H1 (cell line): Measurements from ENCODE around the gene SLC35F1. TPM values are rescaled to one million over a fixed set of nuclear protein-coding genes. Genes with fewer than 3 reads are reported as not detected.

ENCODE experiments used
- CTCF ChIA-PET: fragments of 300-600 bp; sonication (Branson Sonifier 250); formaldehyde crosslinking; loops from one replicate; lab custom pipeline; 2021; ENCODE audit not compliant: partially characterized antibody; lab: Charles Lee
- POLR2A ChIA-PET: fragments of 300-600 bp; sonication (Branson Sonifier 250); formaldehyde crosslinking; loops from one replicate; lab custom pipeline; 2021; ENCODE audit warnings: inconsistent platforms; ENCODE audit not compliant: partially characterized antibody; lab: Charles Lee
- DNase-seq, 2 experiments: peaks; one replicate each; pipeline versions ENCODE4 v3.0.0 to v3.0.0-alpha.2; 2010 to 2022; ENCODE audit warnings: low spot score in 2 of 2, low read depth in 1 of 2, mixed read lengths in 1 of 2
- FAIRE-seq: peaks from 2 replicates; lab custom pipeline; 2011; peaks lifted over from hg19 to GRCh38; lab: Jason Lieb, UNC
- H2AFZ ChIP-seq: 2 replicates; pipeline ENCODE4 v1.8.1; 2012; ENCODE audit warnings: low read length, inconsistent platforms
- H2AK5ac ChIP-seq: 2 replicates; pipeline ENCODE4 v1.6.1; 2013; ENCODE audit warnings: low read depth, low read length
- H2BK120ac ChIP-seq: replicated peaks from 2 replicates; pipeline ENCODE3; 2013; ENCODE audit warnings: low read depth, low read length, inconsistent platforms
- H2BK12ac ChIP-seq: 2 replicates; pipeline ENCODE4 v1.6.1; 2013; ENCODE audit warnings: low read depth, low read length
- H2BK15ac ChIP-seq: 2 replicates; pipeline ENCODE4 v1.6.1; 2013; ENCODE audit warnings: low read length
- H2BK20ac ChIP-seq: 2 replicates; pipeline ENCODE4 v1.6.1; 2013; ENCODE audit warnings: low read length
- H2BK5ac ChIP-seq: 2 replicates; pipeline ENCODE4 v1.6.1; 2013; ENCODE audit warnings: low read depth, low read length
- H3K14ac ChIP-seq: 2 replicates; pipeline ENCODE4 v1.6.1; 2013; ENCODE audit warnings: inconsistent platforms; ENCODE audit not compliant: insufficient read length
- H3K18ac ChIP-seq: 2 replicates; pipeline ENCODE4 v1.6.1; 2013; ENCODE audit warnings: low read length; ENCODE audit errors: extremely low read depth
- H3K23ac ChIP-seq: 2 replicates; pipeline ENCODE4 v1.6.1; 2013; ENCODE audit warnings: inconsistent platforms; ENCODE audit not compliant: insufficient read length
- H3K23me2 ChIP-seq: 2 replicates; pipeline ENCODE4 v1.6.1; 2013; ENCODE audit warnings: low read depth, low read length
- H3K27ac ChIP-seq: 2 replicates; pipeline ENCODE4 v1.6.1; 2011; ENCODE audit warnings: low read depth, low read length, inconsistent platforms
- H3K27me3 ChIP-seq, 4 experiments: replicated peaks in 1 of 4; 1 replicate in 1 of 4; 2 replicates in 3 of 4; pipeline versions ENCODE4 v1.6.1 to v1.8.1; 2011 to 2013; ENCODE audit warnings: low read length in 3 of 4, mild to moderate bottlenecking in 3 of 4, inconsistent platforms in 2 of 4, mixed read lengths in 2 of 4, moderate library complexity in 1 of 4; ENCODE audit not compliant: control insufficient read depth in 3 of 4, insufficient read depth in 3 of 4; ENCODE audit errors: extremely low read depth in 1 of 4
- H3K36me3 ChIP-seq, 4 experiments: 2 replicates each; pipeline versions ENCODE4 v1.6.1 to v1.8.1; 2011 to 2013; ENCODE audit warnings: mild to moderate bottlenecking in 4 of 4, low read length in 3 of 4, moderate library complexity in 2 of 4, control low read depth in 1 of 4, inconsistent platforms in 1 of 4; ENCODE audit not compliant: insufficient read depth in 4 of 4, control insufficient read depth in 2 of 4
- H3K4ac ChIP-seq: replicated peaks from 2 replicates; pipeline ENCODE3; 2013; ENCODE audit warnings: low read length, low read depth, mixed read lengths, inconsistent platforms; ENCODE audit not compliant: insufficient read length
- H3K4me1 ChIP-seq, 4 experiments: replicated peaks in 1 of 4; 1 replicate in 1 of 4; 2 replicates in 3 of 4; pipeline versions ENCODE4 v1.6.1 to v1.8.1; 2011 to 2013; ENCODE audit warnings: low read length in 3 of 4, inconsistent platforms in 2 of 4, mixed read lengths in 1 of 4; ENCODE audit not compliant: insufficient read depth in 4 of 4, control insufficient read depth in 3 of 4
- H3K4me2 ChIP-seq, 2 experiments: 2 replicates each; pipeline versions ENCODE4 v1.6.1 to v1.8.1; 2011 to 2013; ENCODE audit warnings: low read depth in 2 of 2, low read length in 2 of 2, control low read depth in 1 of 2, inconsistent platforms in 1 of 2, mild to moderate bottlenecking in 1 of 2; ENCODE audit not compliant: insufficient read depth in 1 of 2
- H3K4me3 ChIP-seq, 4 experiments: fragments of 200-600, 300-600 bp in 1 of 4; sonication (generic), shearing (Covaris generic), sonication (Bioruptor Twin) in 1 of 4; 2 replicates each; pipeline versions ENCODE4 v1.5.1 to v1.8.1; 2011 to 2016; ENCODE audit warnings: low read length in 4 of 4, low read depth in 3 of 4, control low read depth in 2 of 4, inconsistent platforms in 2 of 4, mild to moderate bottlenecking in 2 of 4, mixed read lengths in 1 of 4, moderate library complexity in 1 of 4; ENCODE audit not compliant: insufficient read depth in 2 of 4; ENCODE audit errors: extremely low read depth in 1 of 4
- H3K56ac ChIP-seq: replicated peaks from 2 replicates; pipeline ENCODE3; 2013; ENCODE audit warnings: low read depth, mild to moderate bottlenecking, mixed read lengths, low read length, inconsistent platforms; ENCODE audit not compliant: insufficient read length
- H3K79me1 ChIP-seq: 2 replicates; pipeline ENCODE4 v1.6.1; 2013; ENCODE audit warnings: low read depth, low read length, control low read depth
- H3K79me2 ChIP-seq, 2 experiments: 2 replicates each; pipeline versions ENCODE4 v1.6.1 to v1.8.1; 2012 to 2013; ENCODE audit warnings: low read length in 2 of 2, mild to moderate bottlenecking in 2 of 2, inconsistent platforms in 1 of 2; ENCODE audit not compliant: insufficient read depth in 2 of 2, control insufficient read depth in 1 of 2
- H3K9ac ChIP-seq, 4 experiments: replicated peaks in 1 of 4; 1 replicate in 1 of 4; 2 replicates in 3 of 4; pipeline versions ENCODE4 v1.6.1 to v1.8.1; 2011 to 2013; ENCODE audit warnings: low read depth in 3 of 4, low read length in 3 of 4, control low read depth in 2 of 4, mild to moderate bottlenecking in 2 of 4, moderate library complexity in 2 of 4, inconsistent platforms in 1 of 4; ENCODE audit errors: extremely low read depth in 1 of 4
- H3K9me3 ChIP-seq, 2 experiments: 2 replicates each; pipeline versions ENCODE4 v1.6.1 to v1.8.1; 2012 to 2013; ENCODE audit warnings: mild to moderate bottlenecking in 2 of 2, moderate library complexity in 2 of 2, control low read depth in 1 of 2, inconsistent platforms in 1 of 2, low read depth in 1 of 2, low read length in 1 of 2, mixed read lengths in 1 of 2; ENCODE audit not compliant: insufficient read depth in 2 of 2
- H4K20me1 ChIP-seq, 2 experiments: replicated peaks in 1 of 2; 2 replicates each; pipeline versions ENCODE3 to v1.8.1; 2011 to 2013; ENCODE audit warnings: inconsistent platforms in 2 of 2, low read length in 2 of 2, mild to moderate bottlenecking in 1 of 2; ENCODE audit not compliant: insufficient read depth in 2 of 2, control insufficient read depth in 1 of 2
- H4K5ac ChIP-seq: 2 replicates; pipeline ENCODE4 v1.6.1; 2013; ENCODE audit warnings: low read length, low read depth, mixed read lengths, inconsistent platforms; ENCODE audit not compliant: insufficient read length
- H4K8ac ChIP-seq: 2 replicates; pipeline ENCODE4 v1.8.0; 2013; ENCODE audit warnings: mild to moderate bottlenecking, moderate library complexity, low read length, inconsistent platforms; ENCODE audit not compliant: insufficient read depth; ENCODE audit errors: extremely low read depth
- H4K91ac ChIP-seq: replicated peaks from 2 replicates; pipeline ENCODE3; 2013; ENCODE audit warnings: low read length, mixed read lengths, inconsistent platforms; ENCODE audit not compliant: insufficient read length
- CBX8 ChIP-seq: fragments of 300-800, 300-1000 bp; sonication (generic); IDR thresholded peaks from 2 replicates; pipeline ENCODE4 v1.7.1; 2016; ENCODE audit warnings: low read depth, low read length, borderline replicate concordance
- EP300 ChIP-seq, 2 experiments: IDR thresholded peaks; 1 replicate in 1 of 2; 2 replicates in 1 of 2; pipeline ENCODE4 v1.6.1; 2011 to 2012; ENCODE audit warnings: low read depth in 2 of 2, low read length in 2 of 2, mild to moderate bottlenecking in 2 of 2, borderline replicate concordance in 1 of 2, inconsistent platforms in 1 of 2, moderate library complexity in 1 of 2
- RXRA ChIP-seq: IDR thresholded peaks from 2 replicates; pipeline ENCODE4 v1.6.1; 2011; ENCODE audit warnings: low read depth, mild to moderate bottlenecking, low read length, moderate library complexity; ENCODE audit not compliant: insufficient read depth
- WGBS, 2 experiments: shearing (Covaris generic) in 1 of 2; methylation state at CpG; one replicate each; pipeline versions ENCODE4 v1.1.6 to v1.1.7; 2013 to 2015; ENCODE audit warnings: low lambda C conversion rate in 2 of 2, mixed read lengths in 2 of 2, inconsistent platforms in 1 of 2, low coverage in 1 of 2, missing lambda C conversion rate in 1 of 2; ENCODE audit not compliant: insufficient replicate concordance in 2 of 2, insufficient coverage in 1 of 2, insufficient read length in 1 of 2; ENCODE audit errors: extremely low coverage in 1 of 2, missing lambda C conversion rate in 1 of 2; 5-methylcytosine and 5-hydroxymethylcytosine counted together
- polyA plus RNA-seq, 7 experiments: library from polyadenylated mRNA; depleted of rRNA in 3 of 7; stranded (reverse) in 5 of 7; unstranded in 2 of 7; fragments of >200 nt in 5 of 7; fragments of 200-250 nt in 2 of 7; gene quantifications; 1 replicate in 5 of 7; 2 replicates in 1 of 7; 4 replicates in 1 of 7; pipeline versions ENCODE4 v1.2.1 to v1.2.3, GENCODE V29; 2011 to 2013; ENCODE audit warnings: missing spikeins in 2 of 7, mixed read lengths in 2 of 7
- total RNA-seq: library from RNA; stranded (reverse); fragmentation: NEBNext Ultra II Directional; extraction: Animal tissue kit (Norgen Biotek cat#: 25700); gene quantifications from 2 replicates; pipeline ENCODE4 v1.2.1, GENCODE V29; 2021
- TF ChIP-seq, protein P1 (sequence below): IDR thresholded peaks from 2 replicates; pipeline ENCODE4 v1.6.1; 2012; ENCODE audit warnings: low read length, inconsistent platforms

Gene SLC35F1
- total and polyA plus RNA-seq, 2 of the 8 experiments (the other 6 are each of a cell fraction or from before 2014, with no cell fraction given): 7.0 to 10.0 TPM

DNA sequence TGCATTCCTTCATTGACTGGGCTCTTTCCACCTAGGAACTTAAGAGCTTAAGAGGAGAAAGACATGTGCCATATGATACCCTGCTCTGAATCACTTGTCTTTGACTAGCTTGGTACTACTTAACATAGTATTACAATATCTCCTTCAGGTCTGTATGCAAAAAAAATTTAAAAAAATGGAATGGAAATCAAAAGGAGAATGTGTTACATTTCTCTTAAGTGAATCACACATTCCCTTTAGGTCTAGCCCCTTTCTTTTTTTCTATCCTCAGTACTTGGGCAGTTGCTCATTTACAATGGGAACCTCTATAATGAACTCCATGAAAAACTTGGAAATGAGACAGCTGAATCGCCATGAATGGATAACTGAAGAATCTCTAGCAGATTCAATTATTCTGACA is 53.8 kb downstream of the SLC35F1 start:
- CTCF ChIA-PET: interaction anchor here (1.2 to 1.7 kb wide), 5 partner anchors 14 to 620 kb away, joined by 4 to 9 read pairs (median 5); no protein-coding TSS in a partner anchor
- WGBS, 2 experiments: 92% methylated on average over 1 of the region's 1 CpG; no CpG with 5 or more reads in 1 of the 2 experiments
- TF ChIP-seq EP300 (IDR thresholded peaks at IDR 0.05; ENCODE audit: borderline replicate concordance in 1 of 2, low read depth in 2 of 2, low read length in 2 of 2) (no peak), RXRA (no peak), CBX8 (no peak)
- TF ChIP-seq, protein P1, sequence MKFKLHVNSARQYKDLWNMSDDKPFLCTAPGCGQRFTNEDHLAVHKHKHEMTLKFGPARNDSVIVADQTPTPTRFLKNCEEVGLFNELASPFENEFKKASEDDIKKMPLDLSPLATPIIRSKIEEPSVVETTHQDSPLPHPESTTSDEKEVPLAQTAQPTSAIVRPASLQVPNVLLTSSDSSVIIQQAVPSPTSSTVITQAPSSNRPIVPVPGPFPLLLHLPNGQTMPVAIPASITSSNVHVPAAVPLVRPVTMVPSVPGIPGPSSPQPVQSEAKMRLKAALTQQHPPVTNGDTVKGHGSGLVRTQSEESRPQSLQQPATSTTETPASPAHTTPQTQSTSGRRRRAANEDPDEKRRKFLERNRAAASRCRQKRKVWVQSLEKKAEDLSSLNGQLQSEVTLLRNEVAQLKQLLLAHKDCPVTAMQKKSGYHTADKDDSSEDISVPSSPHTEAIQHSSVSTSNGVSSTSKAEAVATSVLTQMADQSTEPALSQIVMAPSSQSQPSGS: no peak

More for the DNA sequence above, 53.8 kb downstream of the SLC35F1 start:
- Histone ChIP-seq H3K27me3 (no peaks in the 10 kb centered on the region), H3K4ac (no peak overlapping the region), H3K79me1 (no peaks in the 10 kb centered on the region), H3K79me2 (no peaks in the 10 kb centered on the region), H4K5ac (no peak overlapping the region), H2BK12ac (no peak overlapping the region), H3K27ac (no peak overlapping the region), H3K18ac (no peak overlapping the region), H3K36me3 (no peaks in the 10 kb centered on the region), H2AK5ac (no peak overlapping the region), H3K9me3 (peaks cover 12 to 16% of the 10 kb centered on the region in 2 experiments), H3K4me1 (no peaks in the 10 kb centered on the region), H3K14ac (no peak overlapping the region), H2BK5ac (no peak overlapping the region), H3K4me2 (no peak overlapping the region), H3K56ac (no peak overlapping the region), H2AFZ (no peak overlapping the region), H2BK120ac (no peak overlapping the region), H3K23me2 (no peaks in the 10 kb centered on the region), H2BK20ac (no peak overlapping the region), H4K91ac (no peak overlapping the region), H3K23ac (no peak overlapping the region), H4K20me1 (no peaks in the 10 kb centered on the region), H4K8ac (no peak overlapping the region), H2BK15ac (no peak overlapping the region), H3K4me3 (no peak overlapping the region), H3K9ac (no peak overlapping the region)
- POLR2A ChIA-PET: interaction anchor here (0.8 to 1.2 kb wide), 2 partner anchors 9 to 15 kb away, joined by 3 read pairs; no protein-coding TSS in a partner anchor
- no peak for DNase-seq
- no peak for FAIRE-seq
